GM13976 (cell line): Measurements from ENCODE around the gene EPB41L4A.

ENCODE experiments used
- DNase-seq: peaks from one replicate; pipeline ENCODE4 v3.0.0; 2012; ENCODE audit warnings: low spot score
- in situ Hi-C: fragments of 300-500 bp; cut with MboI; formaldehyde crosslinking; loops from one replicate; pipeline ENCODE4 v1.12.0; 2022; ENCODE audit warnings: low sequenced_read_pairs, mixed read lengths, inconsistent platforms; ENCODE audit not compliant: unreplicated experiment
- TF ChIP-seq, protein P1 (sequence below): IDR thresholded peaks from 2 replicates; pipeline ENCODE4 v1.5.1; 2012; ENCODE audit warnings: borderline replicate concordance, mild to moderate bottlenecking; ENCODE audit not compliant: insufficient read depth; ENCODE audit errors: extremely low read depth, missing control alignments, control extremely low read depth

EPB41L4A gene

DNA sequence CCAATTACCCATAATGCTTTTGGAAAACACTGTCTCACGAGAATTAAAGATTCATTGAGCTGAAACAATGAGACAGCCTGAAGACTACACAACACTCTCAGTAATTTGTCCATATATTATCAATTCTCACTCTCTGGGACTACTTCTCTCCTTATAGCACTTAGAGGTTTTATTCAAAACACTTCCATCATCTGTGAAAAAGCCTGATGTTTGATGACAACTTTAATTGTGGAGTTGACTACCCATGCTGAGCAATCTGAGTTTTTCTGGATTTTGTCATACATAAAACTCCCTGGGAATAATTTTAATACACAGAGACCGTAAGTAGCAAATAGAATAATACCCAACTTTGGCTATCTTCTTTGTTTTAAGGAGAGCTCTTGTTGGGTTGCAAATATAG, 305.5 kb downstream of the EPB41L4A start:
- TF ChIP-seq, protein P1, sequence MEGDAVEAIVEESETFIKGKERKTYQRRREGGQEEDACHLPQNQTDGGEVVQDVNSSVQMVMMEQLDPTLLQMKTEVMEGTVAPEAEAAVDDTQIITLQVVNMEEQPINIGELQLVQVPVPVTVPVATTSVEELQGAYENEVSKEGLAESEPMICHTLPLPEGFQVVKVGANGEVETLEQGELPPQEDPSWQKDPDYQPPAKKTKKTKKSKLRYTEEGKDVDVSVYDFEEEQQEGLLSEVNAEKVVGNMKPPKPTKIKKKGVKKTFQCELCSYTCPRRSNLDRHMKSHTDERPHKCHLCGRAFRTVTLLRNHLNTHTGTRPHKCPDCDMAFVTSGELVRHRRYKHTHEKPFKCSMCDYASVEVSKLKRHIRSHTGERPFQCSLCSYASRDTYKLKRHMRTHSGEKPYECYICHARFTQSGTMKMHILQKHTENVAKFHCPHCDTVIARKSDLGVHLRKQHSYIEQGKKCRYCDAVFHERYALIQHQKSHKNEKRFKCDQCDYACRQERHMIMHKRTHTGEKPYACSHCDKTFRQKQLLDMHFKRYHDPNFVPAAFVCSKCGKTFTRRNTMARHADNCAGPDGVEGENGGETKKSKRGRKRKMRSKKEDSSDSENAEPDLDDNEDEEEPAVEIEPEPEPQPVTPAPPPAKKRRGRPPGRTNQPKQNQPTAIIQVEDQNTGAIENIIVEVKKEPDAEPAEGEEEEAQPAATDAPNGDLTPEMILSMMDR: no peak
- no peak for DNase-seq
- in situ Hi-C loops: no loop called here
